Measurements from ENCODE around the gene ZNF267.
"Not testable (repeated sequence)": the region's sequence is repeated elsewhere in the genome, so short reads cannot be mapped to it uniquely, and the experiment has no call there.

ZNF267 gene

GRCh38 chr16:31879937-31880321 lies 6.3 kb downstream of the ZNF267 start:
- no peak for DNase-seq (ENCODE audit: low spot score)

- DNase-seq (ENCODE audit: low spot score), result peak; percentile 70
These were observed 6.8 kb downstream of the ZNF267 start for GRCh38 chr16:31880322-31880979.

- no peak for DNase-seq (ENCODE audit: low spot score)
These were observed 12.6 kb downstream of the ZNF267 start for GRCh38 chr16:31886227-31886626.

- DNase-seq (ENCODE audit: low spot score), result no peak
These were observed 15.1 kb downstream of the ZNF267 start for GRCh38 chr16:31888735-31889134.

- not testable (repeated sequence) for DNase-seq (ENCODE audit: low spot score)
These were observed 18.5 kb downstream of the ZNF267 start for GRCh38 chr16:31892111-31892510.

- DNase-seq (ENCODE audit: low spot score), result no peak
These were observed 20.2 kb downstream of the ZNF267 start for GRCh38 chr16:31893824-31894223.

- DNase-seq (ENCODE audit: low spot score), result no peak
These were observed 23.7 kb downstream of the ZNF267 start for GRCh38 chr16:31897283-31897682.

GRCh38 chr16:31899505-31899904 lies 25.9 kb downstream of the ZNF267 start:
- no peak for DNase-seq (ENCODE audit: low spot score)

- DNase-seq (ENCODE audit: low spot score), result not testable (repeated sequence)
These were observed 31.0 kb downstream of the ZNF267 start for GRCh38 chr16:31904571-31904970.

GRCh38 chr16:31913668-31914067 lies 40.1 kb downstream of the ZNF267 start:
- no peak for DNase-seq (ENCODE audit: low spot score)

- no peak for DNase-seq (ENCODE audit: low spot score)
These were observed 42.5 kb downstream of the ZNF267 start for GRCh38 chr16:31916056-31916488.

GRCh38 chr16:31920373-31920772 lies 46.8 kb downstream of the ZNF267 start:
- DNase-seq (ENCODE audit: low spot score), result no peak

- not testable (repeated sequence) for DNase-seq (ENCODE audit: low spot score)
These were observed 78.2 kb downstream of the ZNF267 start for GRCh38 chr16:31951806-31952205.

GRCh38 chr16:31952206-31952605 lies 78.6 kb downstream of the ZNF267 start:
- DNase-seq (ENCODE audit: low spot score), result not testable (repeated sequence)

GRCh38 chr16:31956221-31956620 lies 82.6 kb downstream of the ZNF267 start:
- not testable (repeated sequence) for DNase-seq (ENCODE audit: low spot score)

- not testable (repeated sequence) for DNase-seq (ENCODE audit: low spot score)
These were observed 86.7 kb downstream of the ZNF267 start for GRCh38 chr16:31960186-31960910.

All from COLO829 (cell line).